Loucy (cell line): ENCODE results near the gene SLC2A1.

Experiments
- EZH2phosphoT487 ChIP-seq: fragments of 200-600 bp; IDR thresholded peaks from 2 replicates; pipeline ENCODE4 v1.6.1; 2018; ENCODE audit warnings: antibody characterized with exemption, mild to moderate bottlenecking, moderate library complexity, borderline replicate concordance
- TF ChIP-seq, protein P1 (sequence below): fragments of 200-600 bp; sonication (generic); conservative IDR thresholded peaks from 2 replicates; pipeline ENCODE4 v1.5.1; 2014; ENCODE audit warnings: mild to moderate bottlenecking, antibody characterized with exemption, low read length

DNA sequence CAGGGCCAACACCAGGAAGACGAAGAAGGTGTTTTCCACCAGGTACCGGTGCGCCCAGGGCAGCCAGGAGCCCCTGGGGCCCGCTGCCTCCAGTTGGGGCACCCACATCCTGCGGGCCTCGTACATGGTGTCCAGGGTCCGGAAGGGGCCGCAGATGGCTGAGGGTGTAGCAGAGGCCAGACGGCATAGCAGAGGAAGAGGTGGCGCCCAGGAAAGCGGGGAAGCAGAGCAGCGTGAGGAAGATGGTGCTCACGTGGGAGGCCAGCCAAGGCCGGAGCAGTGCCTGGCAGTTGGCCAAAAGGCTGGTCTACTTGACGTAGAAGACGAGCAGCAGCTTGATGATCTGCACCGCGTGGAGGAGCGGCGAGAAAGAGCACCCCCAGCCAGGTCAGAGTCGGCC, 71.9 kb downstream of the SLC2A1 start:
- TF ChIP-seq, protein P1, sequence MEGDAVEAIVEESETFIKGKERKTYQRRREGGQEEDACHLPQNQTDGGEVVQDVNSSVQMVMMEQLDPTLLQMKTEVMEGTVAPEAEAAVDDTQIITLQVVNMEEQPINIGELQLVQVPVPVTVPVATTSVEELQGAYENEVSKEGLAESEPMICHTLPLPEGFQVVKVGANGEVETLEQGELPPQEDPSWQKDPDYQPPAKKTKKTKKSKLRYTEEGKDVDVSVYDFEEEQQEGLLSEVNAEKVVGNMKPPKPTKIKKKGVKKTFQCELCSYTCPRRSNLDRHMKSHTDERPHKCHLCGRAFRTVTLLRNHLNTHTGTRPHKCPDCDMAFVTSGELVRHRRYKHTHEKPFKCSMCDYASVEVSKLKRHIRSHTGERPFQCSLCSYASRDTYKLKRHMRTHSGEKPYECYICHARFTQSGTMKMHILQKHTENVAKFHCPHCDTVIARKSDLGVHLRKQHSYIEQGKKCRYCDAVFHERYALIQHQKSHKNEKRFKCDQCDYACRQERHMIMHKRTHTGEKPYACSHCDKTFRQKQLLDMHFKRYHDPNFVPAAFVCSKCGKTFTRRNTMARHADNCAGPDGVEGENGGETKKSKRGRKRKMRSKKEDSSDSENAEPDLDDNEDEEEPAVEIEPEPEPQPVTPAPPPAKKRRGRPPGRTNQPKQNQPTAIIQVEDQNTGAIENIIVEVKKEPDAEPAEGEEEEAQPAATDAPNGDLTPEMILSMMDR = no peak
- no peak for TF ChIP-seq EZH2phosphoT487
